GM21576 (cell line): Measurements from ENCODE around the gene SART1.
"Not testable (repeated sequence)": the region's sequence is repeated elsewhere in the genome, so short reads cannot be mapped to it uniquely, and the experiment has no call there.

Source experiments
- ATAC-seq: cut with Tn5 transposase; IDR thresholded peaks from one replicate; pipeline ENCODE4 v1.9.1; 2021; ENCODE audit warnings: mild to moderate bottlenecking, moderate library complexity; ENCODE audit not compliant: unreplicated experiment

Gene SART1

DNA sequence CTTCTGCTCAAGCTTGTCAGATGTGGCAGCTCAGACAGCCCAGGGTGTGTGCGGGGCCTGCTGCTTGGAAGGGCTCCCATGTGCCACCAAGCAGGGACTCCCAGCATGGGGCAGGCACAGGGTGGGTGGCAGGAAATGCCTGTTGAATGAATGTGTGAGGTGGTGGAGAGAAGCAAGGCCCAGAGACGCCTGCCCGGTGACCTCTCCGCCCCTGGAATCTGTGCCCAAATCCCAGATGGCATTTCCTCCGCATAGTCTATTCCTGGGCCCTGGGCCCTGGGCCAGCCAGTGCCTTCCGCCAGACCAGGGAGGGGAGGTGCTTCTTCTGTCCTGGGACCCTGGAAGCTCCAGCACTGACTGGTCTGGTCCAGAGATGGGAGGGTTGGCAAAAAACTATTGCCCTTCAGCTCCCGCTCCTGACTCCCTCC lies 53.9 kb downstream of the SART1 start:
- no peak for ATAC-seq

DNA sequence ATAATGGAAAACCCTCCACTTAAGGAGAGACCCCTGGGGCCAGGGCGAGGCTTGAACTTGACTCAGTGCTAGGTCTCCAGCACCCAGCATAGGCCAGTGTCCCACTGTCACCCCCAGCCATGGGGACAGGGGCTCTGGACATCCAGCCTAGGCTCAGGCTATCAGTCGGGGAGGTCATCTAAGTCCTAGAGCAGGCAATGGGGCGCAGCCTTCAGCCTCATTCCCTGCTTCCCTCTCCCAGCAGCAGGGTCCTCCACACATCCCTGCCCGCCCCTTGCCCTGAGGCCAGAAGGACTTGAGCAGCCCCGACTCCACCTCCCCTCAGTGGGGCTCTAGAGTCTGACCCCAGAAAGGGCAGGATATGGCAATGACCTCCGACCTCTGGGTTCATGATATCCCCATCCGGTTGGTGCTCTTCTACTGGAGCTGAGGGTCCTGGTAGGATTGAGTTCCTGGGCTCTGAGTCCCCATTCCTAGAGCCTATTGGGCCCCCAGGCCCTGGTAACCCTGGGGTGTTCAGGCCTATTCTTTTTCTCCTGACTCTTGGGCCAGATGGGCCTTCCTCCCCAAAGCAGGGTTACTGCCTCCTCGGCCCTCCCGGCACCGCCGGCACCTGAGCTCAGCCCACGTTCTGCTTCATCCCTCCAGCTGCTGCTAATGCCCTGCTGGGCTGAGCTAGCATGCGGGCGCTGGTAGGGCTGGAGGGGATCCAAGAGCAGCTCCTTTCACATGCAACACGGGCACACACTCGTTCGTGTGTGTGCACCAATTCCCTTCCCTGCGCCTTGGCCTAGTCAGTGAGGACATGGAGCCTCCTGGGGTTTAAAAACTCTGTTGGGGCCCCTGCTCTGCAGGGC lies 54.6 kb downstream of the SART1 start:
- no peak for ATAC-seq

DNA sequence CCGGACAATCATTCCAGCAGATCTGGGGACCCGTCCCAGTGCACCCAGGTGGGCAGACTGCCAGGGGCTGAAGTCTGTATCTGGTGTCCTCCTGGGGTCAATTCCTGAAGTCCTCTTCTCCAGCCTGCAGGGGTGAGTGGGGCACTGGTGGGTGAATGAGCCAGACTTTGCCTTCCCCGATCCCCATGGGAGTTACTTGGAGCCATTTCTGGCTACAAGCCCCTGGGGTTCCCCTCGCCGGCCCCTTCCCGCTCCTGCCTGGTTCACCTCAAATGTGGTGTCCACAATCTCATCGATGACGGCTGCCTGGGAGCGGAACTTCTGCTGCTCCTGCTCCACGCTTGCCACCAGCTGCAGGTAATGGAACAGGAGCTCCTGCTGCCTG lies 55.3 kb downstream of the SART1 start:
- no peak for ATAC-seq

DNA sequence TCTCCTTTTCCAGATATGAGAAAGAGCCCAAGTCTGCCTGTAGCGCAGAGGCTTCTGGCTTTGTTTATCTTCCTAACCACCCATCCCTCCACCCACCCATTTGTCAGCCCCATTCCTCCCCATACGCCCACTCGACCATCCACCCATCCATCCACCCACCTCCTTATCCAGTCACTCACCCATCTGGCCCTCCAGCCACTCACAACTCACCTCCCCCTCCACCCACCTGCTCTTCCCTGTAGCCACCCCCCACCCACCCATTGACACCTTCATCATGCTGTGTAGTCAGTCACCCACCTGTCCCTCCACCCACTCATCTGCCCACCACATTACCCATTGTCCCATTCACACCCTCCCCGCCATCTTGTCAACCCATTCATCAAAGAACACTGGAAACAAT lies 55.8 kb downstream of the SART1 start:
- ATAC-seq = no peak

DNA sequence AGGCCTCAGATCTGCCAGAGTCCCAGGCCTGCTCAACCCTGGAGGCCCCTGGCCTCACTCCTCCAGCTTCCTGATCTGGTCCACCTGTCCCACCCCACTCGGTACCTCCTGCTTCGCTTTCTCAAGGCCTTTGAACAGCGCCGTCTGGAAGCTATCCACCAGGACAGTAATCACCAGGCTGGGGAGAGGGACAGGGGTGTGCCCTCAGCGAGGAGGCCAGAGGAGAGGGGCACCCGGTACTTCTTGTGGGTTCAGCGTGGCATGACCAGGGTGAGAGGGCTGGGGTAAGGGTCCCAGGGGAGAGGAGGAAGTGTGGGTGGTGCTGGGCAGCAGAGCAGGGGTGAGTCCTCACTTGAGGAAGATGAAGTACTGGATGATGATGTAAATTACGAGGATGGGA lies 58.7 kb downstream of the SART1 start:
- no peak for ATAC-seq

DNA sequence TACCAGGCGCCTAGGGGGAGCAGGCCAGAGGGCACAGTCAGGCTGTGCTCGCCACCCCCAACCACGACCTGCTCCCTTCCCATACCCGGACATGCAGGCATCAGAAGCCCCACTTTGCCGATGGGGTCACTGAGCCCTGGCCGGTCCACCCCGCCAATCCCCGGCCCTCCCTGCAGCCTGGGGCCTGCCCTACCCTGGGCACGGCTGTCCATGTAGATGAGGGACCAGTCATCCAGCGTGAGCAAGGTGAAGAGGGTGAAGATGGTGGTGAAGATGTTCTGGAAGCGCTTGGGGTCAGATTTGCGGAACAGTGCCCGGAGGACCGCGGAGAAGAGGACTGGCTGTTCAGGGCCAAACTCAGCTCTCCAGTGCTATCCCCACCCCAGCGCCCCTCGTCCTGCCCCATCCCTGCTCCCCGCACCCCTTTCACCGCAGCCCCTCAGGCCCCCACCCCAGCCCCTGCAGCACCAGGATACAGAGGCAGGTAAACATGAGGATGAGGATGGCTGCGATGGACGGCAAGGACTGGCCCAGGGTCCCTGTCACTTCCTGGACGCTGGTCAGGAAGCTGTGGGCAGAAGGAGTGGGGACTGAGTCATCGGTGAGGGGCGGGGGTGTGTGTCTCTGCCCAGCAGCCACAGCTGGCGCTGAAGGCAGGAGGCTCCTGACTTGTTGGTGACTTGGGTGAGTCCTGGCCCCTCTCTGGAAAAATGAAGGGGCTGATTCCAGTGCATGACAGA lies 59.3 kb downstream of the SART1 start:
- ATAC-seq = no peak

DNA sequence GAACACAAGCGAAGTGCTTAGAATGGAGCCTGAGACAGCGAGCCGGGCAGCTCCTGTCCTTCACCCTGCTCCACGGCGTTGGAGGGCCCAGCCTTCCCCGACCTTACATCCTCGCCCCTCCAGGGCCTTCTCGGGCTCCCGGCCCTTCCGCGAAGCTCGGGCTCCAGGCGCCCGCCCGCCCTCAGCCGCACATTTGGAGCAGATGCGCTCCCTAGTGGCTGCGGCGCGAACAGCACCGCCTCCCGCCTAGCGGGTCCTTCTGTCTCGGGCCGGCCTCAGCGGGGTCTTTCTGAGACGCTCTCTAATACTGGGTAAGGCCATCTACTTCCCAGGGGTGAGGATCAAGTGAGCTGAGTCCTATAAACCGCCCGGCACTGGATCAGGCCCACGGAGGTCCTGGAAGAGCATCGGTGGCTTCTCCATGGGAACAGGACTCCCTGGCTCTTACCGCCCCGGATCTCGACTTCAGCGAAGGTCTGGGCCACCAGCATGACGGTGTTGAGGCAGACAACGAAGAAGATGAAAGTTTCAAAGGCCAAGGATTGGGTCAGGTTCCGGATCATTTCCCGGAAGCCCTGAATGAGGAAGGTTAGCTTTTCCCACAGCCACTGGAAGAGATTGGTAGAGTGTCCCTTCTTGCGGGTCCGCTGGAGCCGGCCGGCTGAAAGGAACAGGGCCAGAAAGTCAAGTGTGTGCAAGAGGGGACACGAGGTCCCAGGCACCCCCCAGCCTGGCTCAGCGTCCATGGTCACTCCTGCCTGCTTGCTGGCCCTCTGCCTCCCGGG lies 61.1 kb downstream of the SART1 start:
- no peak for ATAC-seq

DNA sequence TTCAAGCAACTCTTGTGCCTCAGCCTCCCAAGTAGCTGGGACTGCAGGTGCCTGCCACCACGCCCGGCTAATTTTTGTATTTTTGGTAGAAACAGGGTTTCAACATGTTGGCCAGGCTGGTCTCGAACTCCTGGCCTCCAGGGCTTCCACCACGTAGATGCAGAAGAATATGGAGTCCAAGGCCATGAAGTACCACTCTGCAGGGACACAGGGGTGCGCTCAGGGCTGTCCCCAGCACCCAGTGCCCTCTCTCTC lies 61.6 kb downstream of the SART1 start:
- ATAC-seq = not testable (repeated sequence)

DNA sequence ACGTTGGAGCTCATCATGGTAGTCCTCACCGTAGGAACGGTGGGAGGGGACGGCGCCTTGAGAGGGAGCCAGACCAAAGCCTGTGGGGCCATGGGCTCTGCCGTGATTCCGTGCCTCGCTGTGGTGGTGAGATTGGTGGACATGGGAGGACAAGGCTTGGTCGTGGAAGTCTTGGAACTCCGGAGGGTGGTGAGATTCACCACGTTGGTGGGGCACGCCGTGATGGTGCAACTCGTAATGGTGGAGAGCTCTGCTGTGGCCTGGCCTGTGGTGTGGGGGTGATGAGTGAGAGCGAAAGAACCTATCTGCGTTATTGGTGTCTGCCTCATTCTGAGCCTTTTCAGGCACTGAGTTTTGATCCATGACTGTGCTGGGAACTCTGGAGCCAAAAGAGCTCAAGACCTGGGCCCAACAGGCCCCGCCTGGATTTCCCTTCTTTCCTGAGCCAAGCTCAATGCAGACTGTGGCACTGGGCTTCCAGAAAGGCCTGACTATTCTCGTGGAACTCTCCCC lies 64.5 kb downstream of the SART1 start, which contains the start of gene CATSPER1:
Gene CATSPER1, minus strand, starts transcription at position 463 of the 513 bp plus-strand sequence. Its CDS starts 100 bp downstream, at position 363.
- ATAC-seq = no peak
